C4-2B (cell line): Measurements from ENCODE around the gene NHLH2.

Experiments used
- H3K27ac ChIP-seq: fragments of 450-650 bp; 2 replicates; pipeline ENCODE4 v1.5.1; 2017
- ZFX ChIP-seq: fragments of 450-650 bp; IDR thresholded peaks from 2 replicates; pipeline ENCODE4 v1.6.1; 2017
- TF ChIP-seq, protein P1 (sequence below): fragments of 450-650 bp; conservative IDR thresholded peaks from 2 replicates; pipeline ENCODE4 v1.5.1; 2017; ENCODE audit warnings: mild to moderate bottlenecking

Gene NHLH2

GRCh38 chr1:115805597-115805996 is 35.3 kb downstream of the NHLH2 start:
- TF ChIP-seq, protein P1, sequence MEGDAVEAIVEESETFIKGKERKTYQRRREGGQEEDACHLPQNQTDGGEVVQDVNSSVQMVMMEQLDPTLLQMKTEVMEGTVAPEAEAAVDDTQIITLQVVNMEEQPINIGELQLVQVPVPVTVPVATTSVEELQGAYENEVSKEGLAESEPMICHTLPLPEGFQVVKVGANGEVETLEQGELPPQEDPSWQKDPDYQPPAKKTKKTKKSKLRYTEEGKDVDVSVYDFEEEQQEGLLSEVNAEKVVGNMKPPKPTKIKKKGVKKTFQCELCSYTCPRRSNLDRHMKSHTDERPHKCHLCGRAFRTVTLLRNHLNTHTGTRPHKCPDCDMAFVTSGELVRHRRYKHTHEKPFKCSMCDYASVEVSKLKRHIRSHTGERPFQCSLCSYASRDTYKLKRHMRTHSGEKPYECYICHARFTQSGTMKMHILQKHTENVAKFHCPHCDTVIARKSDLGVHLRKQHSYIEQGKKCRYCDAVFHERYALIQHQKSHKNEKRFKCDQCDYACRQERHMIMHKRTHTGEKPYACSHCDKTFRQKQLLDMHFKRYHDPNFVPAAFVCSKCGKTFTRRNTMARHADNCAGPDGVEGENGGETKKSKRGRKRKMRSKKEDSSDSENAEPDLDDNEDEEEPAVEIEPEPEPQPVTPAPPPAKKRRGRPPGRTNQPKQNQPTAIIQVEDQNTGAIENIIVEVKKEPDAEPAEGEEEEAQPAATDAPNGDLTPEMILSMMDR, result no peak
- no peak for TF ChIP-seq ZFX
- no peak overlapping the region for H3K27ac ChIP-seq

GRCh38 chr1:115802416-115802815 is 38.5 kb downstream of the NHLH2 start:
- no peak overlapping the region for H3K27ac ChIP-seq
- TF ChIP-seq, protein P1, result no peak
- TF ChIP-seq ZFX, result no peak

DNA sequence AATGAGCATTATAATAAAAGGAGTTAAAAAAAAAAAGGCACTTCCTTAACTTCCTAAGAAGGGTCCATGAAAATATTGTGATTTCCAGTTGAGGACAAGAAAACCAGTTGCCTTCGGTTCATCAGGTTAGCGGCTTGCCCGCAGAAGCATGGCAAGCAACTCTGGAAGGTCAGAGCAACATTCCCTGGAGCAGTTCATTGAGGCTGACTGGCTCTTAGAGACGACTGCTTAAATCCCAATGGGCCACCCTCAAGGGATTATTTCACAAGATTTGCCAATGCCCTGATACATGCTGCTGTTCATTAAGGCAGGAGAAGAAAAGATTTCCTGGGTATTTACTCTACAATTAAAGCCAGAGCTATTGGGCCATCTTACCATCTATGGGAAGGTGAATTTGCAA is 43.4 kb downstream of the NHLH2 start:
- TF ChIP-seq, protein P1, result no peak
- no peak for TF ChIP-seq ZFX
- no peak overlapping the region for H3K27ac ChIP-seq

GRCh38 chr1:115796897-115797296 is 44.0 kb downstream of the NHLH2 start:
- TF ChIP-seq, protein P1, result no peak
- no peak for TF ChIP-seq ZFX

GRCh38 chr1:115796036-115796435 is 44.9 kb downstream of the NHLH2 start:
- no peak overlapping the region for H3K27ac ChIP-seq
- TF ChIP-seq, protein P1, result no peak
- no peak for TF ChIP-seq ZFX

More at GRCh38 chr1:115796897-115797296, 44.0 kb downstream of the NHLH2 start:
- H3K27ac ChIP-seq, result no peak overlapping the region

GRCh38 chr1:115794976-115795639 is 45.8 kb downstream of the NHLH2 start:
- no peak overlapping the region for H3K27ac ChIP-seq
- TF ChIP-seq, protein P1, result no peak
- TF ChIP-seq ZFX, result no peak

DNA sequence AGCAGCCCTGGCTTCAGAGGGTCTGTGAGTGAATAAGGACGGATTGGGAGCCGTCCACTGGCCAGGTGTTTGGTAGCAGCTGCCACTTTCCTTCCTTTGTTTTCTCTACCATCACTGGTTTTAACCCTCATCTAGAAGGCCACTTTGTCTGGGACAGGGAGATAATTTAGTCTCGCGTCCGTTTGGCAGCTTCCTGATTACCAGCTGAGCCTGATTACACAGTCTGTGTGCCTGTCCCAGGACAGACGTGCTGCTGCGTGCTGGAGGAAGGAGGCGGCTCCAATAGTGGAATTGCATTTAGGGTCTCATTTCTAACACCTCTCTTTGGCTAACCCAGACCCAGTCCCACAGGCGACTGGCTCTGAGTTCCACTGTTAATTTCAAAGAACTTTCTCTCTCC is 47.8 kb downstream of the NHLH2 start:
- H3K27ac ChIP-seq, result no peak overlapping the region
- TF ChIP-seq, protein P1, result no peak
- TF ChIP-seq ZFX, result no peak
